B cell (primary cell): ENCODE results near the gene AQR. TPM values are rescaled to one million over a fixed set of nuclear protein-coding genes. Genes with fewer than 3 reads are reported as not detected.

ENCODE experiments used
- ATAC-seq: fragments of 200-7000 bp; cut with Tn5 transposase; one replicate; pipeline ENCODE4 v1.10.0; 2021; ENCODE audit warnings: low read depth, mild to moderate bottlenecking, moderate number of reproducible peaks, moderate library complexity
- CTCF ChIA-PET: fragments of 350-600 bp; sonication (Branson Sonifier 250); formaldehyde crosslinking; loops from one replicate; lab custom pipeline; 2021; ENCODE audit warnings: antibody characterized with exemption, inconsistent platforms; lab: Charles Lee
- POLR2A ChIA-PET: fragments of 350-600 bp; sonication (Branson Sonifier 250); formaldehyde crosslinking; loops from one replicate; lab custom pipeline; 2021; ENCODE audit warnings: antibody characterized with exemption; lab: Charles Lee
- DNase-seq: peaks from one replicate; pipeline ENCODE4 v3.0.0; 2013
- H2AFZ ChIP-seq: 2 replicates; pipeline ENCODE4 v1.6.1; 2012; ENCODE audit warnings: mild to moderate bottlenecking, low read depth, low read length; ENCODE audit not compliant: insufficient read depth, poor library complexity, severe bottlenecking
- H3K27ac ChIP-seq, 2 donors: 1 replicate in 1 of 2; 2 replicates in 1 of 2; pipeline ENCODE4 v1.5.1; 2012 to 2013; ENCODE audit warnings: low read length in 2 of 2, mild to moderate bottlenecking in 2 of 2, moderate library complexity in 1 of 2
- H3K27me3 ChIP-seq, 4 experiments: fragments of 200-600 bp in 1 of 4; sonication (generic) in 1 of 4; replicated peaks in 1 of 4; 1 replicate in 2 of 4; 2 replicates in 2 of 4; pipeline versions ENCODE4 v1.6.1 to v1.7.0; 2013 to 2016; ENCODE audit warnings: low read length in 3 of 4, mild to moderate bottlenecking in 2 of 4, mixed read lengths in 1 of 4, moderate library complexity in 1 of 4; ENCODE audit not compliant: insufficient read depth in 4 of 4, control insufficient read depth in 3 of 4; ENCODE audit errors: control extremely low read depth in 1 of 4
- H3K36me3 ChIP-seq, 2 experiments: replicated peaks in 1 of 2; 1 replicate in 1 of 2; 2 replicates in 1 of 2; pipeline versions ENCODE4 v1.6.1 to v1.7.1; 2013; ENCODE audit warnings: low read length in 1 of 2; ENCODE audit not compliant: insufficient read depth in 2 of 2, control insufficient read depth in 1 of 2; ENCODE audit errors: control extremely low read depth in 1 of 2, extremely low read depth in 1 of 2
- H3K4me1 ChIP-seq, 2 donors: fragments of 200-600 bp in 1 of 2; sonication (generic) in 1 of 2; 1 replicate in 1 of 2; 2 replicates in 1 of 2; pipeline versions ENCODE4 v1.5.1 to v1.6.1; 2013 to 2017; ENCODE audit warnings: low read length in 2 of 2; ENCODE audit not compliant: control insufficient read depth in 2 of 2, insufficient read depth in 2 of 2
- H3K4me2 ChIP-seq: replicated peaks from 2 replicates; pipeline ENCODE3; 2012; ENCODE audit warnings: mild to moderate bottlenecking, low read depth, low read length; ENCODE audit not compliant: poor library complexity, severe bottlenecking
- H3K4me3 ChIP-seq, 5 experiments: fragments of 200-600 bp in 1 of 5; sonication (generic) in 1 of 5; 1 replicate in 3 of 5; 2 replicates in 2 of 5; pipeline versions ENCODE4 v1.5.1 to v1.7.0; 2011 to 2016; ENCODE audit warnings: low read length in 4 of 5, mild to moderate bottlenecking in 4 of 5, low read depth in 2 of 5, control low read depth in 1 of 5, moderate library complexity in 1 of 5; ENCODE audit not compliant: insufficient read depth in 1 of 5; ENCODE audit errors: control extremely low read depth in 1 of 5, extremely low read depth in 1 of 5
- H3K79me2 ChIP-seq: fragments of 200-600 bp; sonication (generic); one replicate; pipeline ENCODE4 v1.6.0; 2016; ENCODE audit warnings: low read length; ENCODE audit not compliant: control insufficient read depth, insufficient read depth
- H3K9ac ChIP-seq: fragments of 200-600 bp; sonication (generic); 2 replicates; pipeline ENCODE4 v1.6.1; 2017; ENCODE audit warnings: mild to moderate bottlenecking, low read length, moderate library complexity
- H3K9me3 ChIP-seq, 3 donors: one replicate each; pipeline versions ENCODE4 v1.6.1 to v1.7.1; 2013; ENCODE audit warnings: low read length in 2 of 3; ENCODE audit not compliant: control insufficient read depth in 2 of 3, insufficient read depth in 1 of 3; ENCODE audit errors: control extremely low read depth in 1 of 3
- H4K20me1 ChIP-seq: 2 replicates; pipeline ENCODE4 v1.6.0; 2012; ENCODE audit warnings: mild to moderate bottlenecking, low read length; ENCODE audit not compliant: insufficient read depth, control insufficient read depth, poor library complexity, severe bottlenecking
- H3K27ac Mint-ChIP-seq: one replicate; pipeline ENCODE4 v1.8.0; 2021; ENCODE audit warnings: mixed read lengths
- H3K27me3 Mint-ChIP-seq: one replicate; pipeline ENCODE4 v1.8.0; 2021; ENCODE audit warnings: mixed read lengths
- H3K4me1 Mint-ChIP-seq: one replicate; pipeline ENCODE4 v1.8.0; 2021; ENCODE audit warnings: mixed read lengths
- H3K4me3 Mint-ChIP-seq: one replicate; pipeline ENCODE4 v1.8.0; 2021; ENCODE audit warnings: mixed read lengths
- H3K9me3 Mint-ChIP-seq: one replicate; pipeline ENCODE4 v1.8.0; 2022; ENCODE audit warnings: mixed read lengths; ENCODE audit not compliant: insufficient read depth
- CTCF ChIP-seq: fragments of 200-600 bp; IDR thresholded peaks from one replicate; pipeline ENCODE4 v1.8.0; 2022; ENCODE audit warnings: antibody characterized with exemption, mild to moderate bottlenecking
- EZH2 ChIP-seq: IDR thresholded peaks from 2 replicates; pipeline ENCODE4 v1.6.1; 2012; ENCODE audit warnings: borderline replicate concordance, low read depth, mild to moderate bottlenecking, moderate library complexity, low read length; ENCODE audit not compliant: insufficient read depth, poor library complexity, severe bottlenecking
- WGBS: methylation state at CpG from one replicate; pipeline ENCODE4 v1.1.5; 2013; ENCODE audit warnings: missing lambda C conversion rate; ENCODE audit not compliant: insufficient coverage; 5-methylcytosine and 5-hydroxymethylcytosine counted together
- intact Hi-C: fragments of 100-400 bp; cut with micrococcal nuclease; formaldehyde crosslinking; loops from one replicate; pipeline ENCODE4 v1.10.0; 2022
- polyA plus RNA-seq: library from polyadenylated mRNA; depleted of rRNA; stranded (reverse); fragments of >200 nt; gene quantifications from 2 replicates; pipeline ENCODE4 v1.2.3, GENCODE V29; 2012
- total RNA-seq, 2 donors: library from RNA; stranded (reverse); fragments of 120-200 nt in 1 of 2; gene quantifications; 1 replicate in 1 of 2; 2 replicates in 1 of 2; pipeline versions ENCODE4 v1.2.3 to v1.2.4, GENCODE V29; 2013 to 2022

The AQR gene
- total and polyA plus RNA-seq, 2 donors (not counting 1 experiment from before 2014, with no cell fraction given) = 24.2 to 41.7 TPM

- Histone ChIP-seq H3K79me2 (no peaks in the 10 kb centered on the region), H3K27me3 (peaks cover 0 to 8% (median under 1%) of the 10 kb centered on the region in 4 experiments), H3K4me3 (no peak overlapping the region), H2AFZ (no peak overlapping the region), H4K20me1 (no peaks in the 10 kb centered on the region), H3K4me1 (no peaks in the 10 kb centered on the region), H3K36me3 (no peaks in the 10 kb centered on the region), H3K9me3 (no peaks in the 10 kb centered on the region), H3K9ac (no peak overlapping the region), H3K4me2 (no peak overlapping the region), H3K27ac (no peak overlapping the region)
- DNase-seq (no peak), ATAC-seq (no peak)
- intact Hi-C loops = no loop called here
- POLR2A ChIA-PET = no interaction called here
- Mint-ChIP-seq H3K27ac (no peak overlapping the region), H3K4me1 (no peaks in the 10 kb centered on the region), H3K9me3 (no peaks in the 10 kb centered on the region), H3K27me3 (peaks cover 27% of the 10 kb centered on the region), H3K4me3 (no peak overlapping the region)
- no CpG with 5 or more reads among the region's 5 CpGs for WGBS
- CTCF ChIA-PET = no interaction called here
- TF ChIP-seq CTCF (no peak), EZH2 (no peak)
Measured at GRCh38 chr15:34828145-34828911, 141.2 kb downstream of the AQR start.

- Mint-ChIP-seq H3K27ac (no peak overlapping the region), H3K4me1 (no peaks in the 10 kb centered on the region), H3K4me3 (no peak overlapping the region), H3K27me3 (peaks cover 39% of the 10 kb centered on the region), H3K9me3 (no peaks in the 10 kb centered on the region)
- H3K9ac ChIP-seq = no peak overlapping the region
- no peak overlapping the region for H3K4me3 ChIP-seq
- H3K36me3 ChIP-seq = no peaks in the 10 kb centered on the region
- no peaks in the 10 kb centered on the region for H3K4me1 ChIP-seq
- H3K27ac ChIP-seq = no peak overlapping the region
- WGBS = 65% methylated on average over 3 of the region's 3 CpGs
- DNase-seq (no peak), ATAC-seq (no peak)
- intact Hi-C loops = no loop called here
- CTCF ChIA-PET = no interaction called here
- H3K9me3 ChIP-seq = no peaks in the 10 kb centered on the region
- TF ChIP-seq EZH2 (no peak), CTCF (no peak)
- no peaks in the 10 kb centered on the region for H4K20me1 ChIP-seq
- H3K79me2 ChIP-seq = no peaks in the 10 kb centered on the region
- H2AFZ ChIP-seq = no peak overlapping the region
- POLR2A ChIA-PET = no interaction called here
- no peak overlapping the region for H3K4me2 ChIP-seq
- peaks cover 0 to 6% (median 4%) of the 10 kb centered on the region in 4 experiments for H3K27me3 ChIP-seq
Measured at GRCh38 chr15:34821831-34822230, 147.7 kb downstream of the AQR start.
